Gastrocnemius medialis (tissue), 4 donors: ENCODE results near the gene OGDH. TPM values are rescaled to one million over a fixed set of nuclear protein-coding genes. Genes with fewer than 3 reads are reported as not detected.
"Not testable (repeated sequence)": the region's sequence is repeated elsewhere in the genome, so short reads cannot be mapped to it uniquely, and the experiment has no call there.

Experiments
- ATAC-seq, 2 donors: fragments of 150-250 bp; one replicate each; pipeline ENCODE4 v1.9.1; 2016
- DNase-seq, 2 donors: peaks; one replicate each; pipeline ENCODE4 v3.0.0-alpha.2; 2019
- H3K27ac ChIP-seq, 4 donors: fragments of 200-600 bp; sonication (generic); 1 replicate in 1 of 4; 2 replicates in 3 of 4; pipeline ENCODE4 v1.5.1; 2016 to 2018; ENCODE audit warnings: mild to moderate bottlenecking in 2 of 4, moderate library complexity in 1 of 4
- H3K27me3 ChIP-seq, 3 donors: fragments of 200-600 bp; sonication (generic) in 2 of 3; 1 replicate in 1 of 3; 2 replicates in 2 of 3; pipeline versions ENCODE4 v1.5.1 to v1.6.0; 2016 to 2019; ENCODE audit warnings: mild to moderate bottlenecking in 1 of 3, moderate library complexity in 1 of 3
- H3K36me3 ChIP-seq, 2 donors: fragments of 200-600 bp; sonication (generic) in 1 of 2; one replicate each; pipeline ENCODE4 v1.5.1; 2017 to 2018
- H3K4me1 ChIP-seq, 2 donors: fragments of 200-600 bp; sonication (generic) in 1 of 2; one replicate each; pipeline ENCODE4 v1.5.1; 2016 to 2017; ENCODE audit warnings: mild to moderate bottlenecking in 2 of 2
- H3K4me3 ChIP-seq, 4 donors: fragments of 200-600 bp; sonication (generic) in 3 of 4; 1 replicate in 1 of 4; 2 replicates in 3 of 4; pipeline ENCODE4 v1.5.1; 2016 to 2019; ENCODE audit warnings: mild to moderate bottlenecking in 2 of 4
- H3K9me3 ChIP-seq, 3 donors: fragments of 200-600 bp; sonication (generic) in 2 of 3; 1 replicate in 1 of 3; 2 replicates in 2 of 3; pipeline ENCODE4 v1.5.1; 2016 to 2019
- CTCF ChIP-seq, 5 experiments: fragments of 450-650 bp in 3 of 5; fragments of 200-600 bp in 2 of 5; sonication (generic) in 2 of 5; IDR thresholded peaks in 4 of 5; conservative IDR thresholded peaks in 1 of 5; 1 replicate in 4 of 5; 2 replicates in 1 of 5; pipeline ENCODE4 v1.5.1; 2016 to 2019; ENCODE audit warnings: antibody characterized with exemption in 5 of 5, mild to moderate bottlenecking in 3 of 5, moderate library complexity in 3 of 5
- POLR2A ChIP-seq, 2 donors: fragments of 450-650 bp; IDR thresholded peaks; one replicate each; pipeline ENCODE4 v1.6.1; 2017; ENCODE audit warnings: antibody characterized with exemption in 2 of 2, mild to moderate bottlenecking in 2 of 2, moderate library complexity in 2 of 2
- in situ Hi-C, 4 donors: fragments of 200-750 bp; cut with MboI; loops; one replicate each; pipeline versions ENCODE4 v1.15.0 to v1.8.0; 2017; ENCODE audit warnings: low sequenced_read_pairs in 4 of 4
- intact Hi-C: fragments of 100-400 bp; cut with DNase I; formaldehyde crosslinking; loops from one replicate; pipeline ENCODE4 v1.15.1; 2023; ENCODE audit warnings: low total_unique reads
- total RNA-seq, 4 donors: library from RNA; depleted of rRNA; stranded (reverse); fragments of >200 nt; gene quantifications; one replicate each; pipeline versions ENCODE4 v1.1.0 to v1.2.3, GENCODE V29; 2016

Gene OGDH
- total RNA-seq, 4 donors from 2014 or later: 224 to 462 (median 396) TPM

DNA sequence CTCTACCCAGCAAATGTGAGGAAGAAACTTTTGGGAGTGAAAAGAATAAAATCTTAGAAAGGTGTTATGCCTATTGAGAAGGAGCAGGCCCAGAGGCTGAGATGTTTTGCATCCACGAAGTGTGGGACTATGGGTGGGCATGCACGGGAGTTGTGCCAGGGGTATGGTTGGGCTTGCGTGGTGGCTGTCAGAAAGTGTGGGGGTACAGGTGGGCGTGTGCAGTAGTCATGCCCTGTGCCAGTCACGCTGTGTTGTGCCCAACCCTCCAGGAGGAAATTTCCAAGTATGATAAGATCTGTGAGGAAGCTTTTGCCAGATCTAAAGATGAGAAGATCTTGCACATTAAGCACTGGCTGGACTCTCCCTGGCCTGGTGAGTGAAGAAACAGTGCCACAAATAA is 89.3 kb downstream of the OGDH start:
- TF ChIP-seq POLR2A (IDR thresholded peaks at IDR 0.05): no peak
- TF ChIP-seq CTCF (IDR thresholded peaks at IDR 0.05 in 4 of 5, conservative IDR thresholded peaks at IDR 0.05 in 1 of 5): no peak
- peaks cover 8 to 72% of the 10 kb centered on the region in 2 donors for H3K36me3 ChIP-seq

GRCh38 chr7:44696728-44697127 is 90.3 kb downstream of the OGDH start:
- ATAC-seq (no peak), DNase-seq (no peak)
- Histone ChIP-seq H3K9me3 (no peaks in the 10 kb centered on the region), H3K27me3 (no peaks in the 10 kb centered on the region), H3K27ac (peak overlapping the region; percentile 87 to 93 (median 90)), H3K36me3 (peaks cover 8 to 75% of the 10 kb centered on the region in 2 donors), H3K4me3 (no peak overlapping the region), H3K4me1 (peaks cover 0 to 10% of the 10 kb centered on the region in 2 donors)
- intact Hi-C loops (no loop called here), in situ Hi-C loops (no loop called here)
- TF ChIP-seq CTCF (IDR thresholded peaks at IDR 0.05 in 4 of 5, conservative IDR thresholded peaks at IDR 0.05 in 1 of 5) (no peak), POLR2A (IDR thresholded peaks at IDR 0.05) (no peak)

More for the DNA sequence above, 89.3 kb downstream of the OGDH start:
- peak in 1 of 2 donors; percentile 72 for DNase-seq
- H3K4me3 ChIP-seq: no peak overlapping the region
- intact Hi-C loops (loop anchor here (2.0 kb wide), 1 partner anchor 57 kb away; no protein-coding TSS in a partner anchor), in situ Hi-C loops (no loop called here)
- H3K9me3 ChIP-seq: no peaks in the 10 kb centered on the region
- H3K27ac ChIP-seq: peak overlapping the region; percentile 87 to 93 (median 90)
- ATAC-seq: peak; percentile 7 to 32
- H3K27me3 ChIP-seq: no peaks in the 10 kb centered on the region
- H3K4me1 ChIP-seq: peaks cover 0 to 10% of the 10 kb centered on the region in 2 donors

GRCh38 chr7:44697136-44698045 is 91.0 kb downstream of the OGDH start:
- intact Hi-C loops (no loop called here), in situ Hi-C loops (no loop called here)
- Histone ChIP-seq H3K27ac (peak overlapping the region; percentile 87 to 93 (median 90)), H3K4me1 (peaks cover 0 to 10% of the 10 kb centered on the region in 2 donors), H3K36me3 (peaks cover 8 to 81% of the 10 kb centered on the region in 2 donors), H3K9me3 (no peaks in the 10 kb centered on the region), H3K27me3 (no peaks in the 10 kb centered on the region), H3K4me3 (no peak overlapping the region)
- TF ChIP-seq CTCF (IDR thresholded peaks at IDR 0.05 in 4 of 5, conservative IDR thresholded peaks at IDR 0.05 in 1 of 5): no peak
- no peak for TF ChIP-seq POLR2A (IDR thresholded peaks at IDR 0.05)
- ATAC-seq: no peak
- peak in 1 of 2 donors; percentile 15 for DNase-seq

- Histone ChIP-seq H3K4me1 (peaks cover 0 to 10% of the 10 kb centered on the region in 2 donors), H3K9me3 (no peaks in the 10 kb centered on the region), H3K36me3 (peaks cover 8 to 88% of the 10 kb centered on the region in 2 donors), H3K27ac (peak overlapping the region; percentile 87 to 93 (median 90)), H3K4me3 (no peak overlapping the region), H3K27me3 (no peaks in the 10 kb centered on the region)
- TF ChIP-seq CTCF (IDR thresholded peaks at IDR 0.05 in 4 of 5, conservative IDR thresholded peaks at IDR 0.05 in 1 of 5) (no peak), POLR2A (IDR thresholded peaks at IDR 0.05) (no peak)
- intact Hi-C loops (no loop called here), in situ Hi-C loops (no loop called here)
- no peak for ATAC-seq
- DNase-seq: peak in 1 of 2 donors; percentile 8
These were observed 91.7 kb downstream of the OGDH start for GRCh38 chr7:44698046-44698580.

- Histone ChIP-seq H3K36me3 (peaks cover 8 to 84% of the 10 kb centered on the region in 2 donors), H3K27ac (peak overlapping the region; percentile 62 to 92 (median 67))
- in situ Hi-C loops, H3K4me3 ChIP-seq, H3K9me3 ChIP-seq, H3K27me3 ChIP-seq, H3K4me1 ChIP-seq, ATAC-seq, intact Hi-C loops: not testable (repeated sequence)
- DNase-seq: peak in 1 of 2 donors; percentile 8
These were observed 93.2 kb downstream of the OGDH start for GRCh38 chr7:44699598-44699997.
